ENCODE results near the gene RPS2.

Gene RPS2

GRCh38 chr16:1917056-1917664 lies 47.5 kb downstream of the RPS2 start:
- no peak overlapping the region for H3K27ac ChIP-seq
- ChIA-PET CTCF (interaction anchor here (0.6 to 1.4 kb wide), 2 partner anchors 13 to 27 kb away, joined by 3 to 4 read pairs; no protein-coding TSS in a partner anchor), POLR2A (ENCODE audit: low non-redundant PET) (no interaction called here)
- no peak for DNase-seq (ENCODE audit: low spot score)
- TF ChIP-seq, protein P1, sequence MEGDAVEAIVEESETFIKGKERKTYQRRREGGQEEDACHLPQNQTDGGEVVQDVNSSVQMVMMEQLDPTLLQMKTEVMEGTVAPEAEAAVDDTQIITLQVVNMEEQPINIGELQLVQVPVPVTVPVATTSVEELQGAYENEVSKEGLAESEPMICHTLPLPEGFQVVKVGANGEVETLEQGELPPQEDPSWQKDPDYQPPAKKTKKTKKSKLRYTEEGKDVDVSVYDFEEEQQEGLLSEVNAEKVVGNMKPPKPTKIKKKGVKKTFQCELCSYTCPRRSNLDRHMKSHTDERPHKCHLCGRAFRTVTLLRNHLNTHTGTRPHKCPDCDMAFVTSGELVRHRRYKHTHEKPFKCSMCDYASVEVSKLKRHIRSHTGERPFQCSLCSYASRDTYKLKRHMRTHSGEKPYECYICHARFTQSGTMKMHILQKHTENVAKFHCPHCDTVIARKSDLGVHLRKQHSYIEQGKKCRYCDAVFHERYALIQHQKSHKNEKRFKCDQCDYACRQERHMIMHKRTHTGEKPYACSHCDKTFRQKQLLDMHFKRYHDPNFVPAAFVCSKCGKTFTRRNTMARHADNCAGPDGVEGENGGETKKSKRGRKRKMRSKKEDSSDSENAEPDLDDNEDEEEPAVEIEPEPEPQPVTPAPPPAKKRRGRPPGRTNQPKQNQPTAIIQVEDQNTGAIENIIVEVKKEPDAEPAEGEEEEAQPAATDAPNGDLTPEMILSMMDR (conservative IDR thresholded peaks at IDR 0.05; ENCODE audit: low read depth), result no peak

GRCh38 chr16:1916640-1916990 lies 48.0 kb downstream of the RPS2 start:
- H3K27ac ChIP-seq, result no peak overlapping the region
- ChIA-PET POLR2A (ENCODE audit: low non-redundant PET) (no interaction called here), CTCF (interaction anchor here (0.6 to 1.4 kb wide), 3 partner anchors 12 to 28 kb away, joined by 3 to 4 read pairs (median 4); no protein-coding TSS in a partner anchor)
- no peak for DNase-seq (ENCODE audit: low spot score)
- TF ChIP-seq, protein P1 (conservative IDR thresholded peaks at IDR 0.05; ENCODE audit: low read depth), result no peak

GRCh38 chr16:1915732-1916639 lies 48.6 kb downstream of the RPS2 start:
- TF ChIP-seq, protein P1 (conservative IDR thresholded peaks at IDR 0.05; ENCODE audit: low read depth), result no peak
- CTCF ChIA-PET, result interaction anchor here (1.0 to 1.4 kb wide), 2 partner anchors 13 to 14 kb away, joined by 4 read pairs; no protein-coding TSS in a partner anchor
- POLR2A ChIA-PET (ENCODE audit: low non-redundant PET), result no interaction called here
- no peak for DNase-seq (ENCODE audit: low spot score)
- H3K27ac ChIP-seq, result no peak overlapping the region

- CTCF ChIA-PET, result interaction anchor here (0.7 to 1.0 kb wide), 2 partner anchors 54 to 223 kb away, joined by 3 to 4 read pairs; no protein-coding TSS in a partner anchor
These were observed 49.6 kb downstream of the RPS2 start for GRCh38 chr16:1914988-1915387.

GRCh38 chr16:1914084-1914608 lies 50.5 kb downstream of the RPS2 start:
- TF ChIP-seq, protein P1 (conservative IDR thresholded peaks at IDR 0.05; ENCODE audit: low read depth), result no peak
- POLR2A ChIA-PET (ENCODE audit: low non-redundant PET), result interaction anchor here (1.1 kb wide), 1 partner anchor 241 kb away, joined by 3 read pairs; the partner anchor contains the start of gene TRAF7
- CTCF ChIA-PET, result interaction anchor here (0.7 to 1.0 kb wide), 2 partner anchors 53 to 222 kb away, joined by 3 to 4 read pairs; no protein-coding TSS in a partner anchor
- peak overlapping the region; percentile 57; the same call in 1 of the 2 replicates for H3K27ac ChIP-seq
- no peak for DNase-seq (ENCODE audit: low spot score)

More at GRCh38 chr16:1914988-1915387, 49.6 kb downstream of the RPS2 start:
- POLR2A ChIA-PET (ENCODE audit: low non-redundant PET), result no interaction called here
- TF ChIP-seq, protein P1 (conservative IDR thresholded peaks at IDR 0.05; ENCODE audit: low read depth), result no peak
- DNase-seq (ENCODE audit: low spot score), result no peak
- peak overlapping the region; percentile 18; the same call in 1 of the 2 replicates for H3K27ac ChIP-seq

Data from RWPE1 (cell line).